Epithelial cell of esophagus (primary cell): Measurements from ENCODE around the gene WDFY2.

Experiments used
- DNase-seq: peaks from one replicate; pipeline ENCODE4 v3.0.0; 2010; ENCODE audit warnings: low read depth
- H3K4me3 ChIP-seq: 2 replicates; pipeline ENCODE4 v1.5.1; 2011; ENCODE audit warnings: mild to moderate bottlenecking, low read length, control low read depth
- CTCF ChIP-seq: IDR thresholded peaks from 2 replicates; pipeline ENCODE4 v1.5.1; 2011; ENCODE audit warnings: low read depth, mild to moderate bottlenecking, low read length, control low read depth, inconsistent platforms; ENCODE audit not compliant: insufficient read depth; ENCODE audit errors: missing control alignments

WDFY2 gene

GRCh38 chr13:51765142-51765515 lies 180.9 kb downstream of the WDFY2 start:
- H3K4me3 ChIP-seq = no peak overlapping the region
- DNase-seq = no peak

GRCh38 chr13:51767100-51767499 lies 182.8 kb downstream of the WDFY2 start:
- DNase-seq = no peak
- TF ChIP-seq CTCF = peak; percentile 18

More at GRCh38 chr13:51765142-51765515, 180.9 kb downstream of the WDFY2 start:
- TF ChIP-seq CTCF = no peak

GRCh38 chr13:51768378-51768921 lies 184.2 kb downstream of the WDFY2 start:
- H3K4me3 ChIP-seq = no peak overlapping the region
- no peak for DNase-seq
- TF ChIP-seq CTCF = peak; percentile 33

More at GRCh38 chr13:51767100-51767499, 182.8 kb downstream of the WDFY2 start:
- no peak overlapping the region for H3K4me3 ChIP-seq

- TF ChIP-seq CTCF = no peak
- H3K4me3 ChIP-seq = no peak overlapping the region
- no peak for DNase-seq
Measured at GRCh38 chr13:51768976-51769375, 184.7 kb downstream of the WDFY2 start.

GRCh38 chr13:51769455-51770127 lies 185.3 kb downstream of the WDFY2 start:
- no peak overlapping the region for H3K4me3 ChIP-seq
- no peak for TF ChIP-seq CTCF
- no peak for DNase-seq

- DNase-seq = no peak
- no peak for TF ChIP-seq CTCF
- H3K4me3 ChIP-seq = no peak overlapping the region
Measured at GRCh38 chr13:51770160-51770559, 185.9 kb downstream of the WDFY2 start.

- no peak overlapping the region for H3K4me3 ChIP-seq
- TF ChIP-seq CTCF = no peak
- no peak for DNase-seq
Measured at GRCh38 chr13:51770681-51771417, 186.6 kb downstream of the WDFY2 start.
